Activated naive CD8-positive, alpha-beta T cell treated with anti-CD3 and anti-CD28 coated beads, Interleukin-2, amount 10 ng/mL, durations not matched to agents 7 days and 5 days (primary cell): ENCODE results near the gene ATAT1. TPM values are rescaled to one million over a fixed set of nuclear protein-coding genes. Genes with fewer than 3 reads are reported as not detected.

Source experiments
- ATAC-seq: fragments of 150-1000 bp; cut with Tn5 transposase; one replicate; pipeline ENCODE4 v1.10.0; 2021; ENCODE audit warnings: low read depth, moderate library complexity
- POLR2A ChIA-PET: fragments of 350-600 bp; sonication (Branson Sonifier 250); formaldehyde crosslinking; loops from one replicate; lab custom pipeline; 2021; ENCODE audit warnings: antibody characterized with exemption; lab: Charles Lee
- DNase-seq: peaks from one replicate; pipeline ENCODE4 v3.0.0; 2021
- H3K27ac Mint-ChIP-seq: one replicate; pipeline ENCODE4 v1.8.0; 2022; ENCODE audit warnings: mild to moderate bottlenecking, mixed read lengths
- H3K27me3 Mint-ChIP-seq: one replicate; pipeline ENCODE4 v1.8.0; 2022; ENCODE audit warnings: mild to moderate bottlenecking, moderate library complexity, mixed read lengths
- H3K36me3 Mint-ChIP-seq: one replicate; pipeline ENCODE4 v1.8.0; 2021; ENCODE audit warnings: mild to moderate bottlenecking, mixed read lengths
- H3K4me1 Mint-ChIP-seq: one replicate; pipeline ENCODE4 v1.8.0; 2021; ENCODE audit warnings: mixed read lengths
- H3K4me3 Mint-ChIP-seq: one replicate; pipeline ENCODE4 v1.8.0; 2022; ENCODE audit warnings: mild to moderate bottlenecking, moderate library complexity, mixed read lengths
- H3K9me3 Mint-ChIP-seq: one replicate; pipeline ENCODE4 v1.8.0; 2021; ENCODE audit warnings: mixed read lengths
- total RNA-seq, 2 experiments: library from RNA; stranded (reverse); gene quantifications; one replicate each; pipeline ENCODE4 v1.2.3, GENCODE V29; 2021

The ATAT1 gene
- total RNA-seq, 2 experiments from 2014 or later = 11.2 to 13.5 TPM

DNA sequence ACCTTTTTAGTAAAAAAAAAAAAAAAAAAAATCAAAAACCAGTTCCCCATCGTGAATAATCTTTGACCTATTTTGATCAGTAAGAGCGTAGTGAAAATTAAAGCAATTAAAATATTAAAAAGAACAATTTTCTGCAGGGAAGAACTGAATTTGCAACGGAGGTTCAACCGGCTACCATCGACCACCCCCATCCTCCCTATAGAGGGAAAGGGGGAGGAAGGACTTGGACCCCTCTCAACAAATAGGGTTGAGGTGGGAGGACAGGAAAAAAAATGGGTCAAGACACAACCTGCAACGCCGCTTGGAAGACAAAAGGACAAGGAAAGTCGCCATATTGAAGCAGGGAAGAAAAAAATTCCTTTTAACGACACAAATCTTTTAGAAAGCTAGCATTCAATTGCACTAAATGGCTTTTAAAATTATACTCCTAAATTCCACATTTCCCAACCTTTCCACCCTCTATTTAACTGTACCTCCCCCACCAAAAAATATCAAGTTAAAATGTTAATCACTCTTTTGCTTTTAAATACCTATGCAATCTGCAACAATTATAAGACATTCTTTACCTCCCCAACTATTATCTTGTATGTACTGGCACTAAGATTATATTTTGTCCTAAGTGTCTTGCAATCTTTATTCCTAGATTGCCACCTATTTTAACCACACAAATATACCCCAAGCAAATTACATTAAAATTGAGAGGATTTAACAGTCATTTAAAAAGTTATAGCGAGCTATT lies 11.3 kb upstream of the ATAT1 start:
- Mint-ChIP-seq H3K27ac (peak overlapping the region; percentile 98), H3K4me1 (peaks cover 43% of the 10 kb centered on the region), H3K9me3 (no peaks in the 10 kb centered on the region), H3K4me3 (peak overlapping the region; percentile 95), H3K36me3 (peaks cover 53% of the 10 kb centered on the region), H3K27me3 (no peaks in the 10 kb centered on the region)
- ATAC-seq = no peak
- no peak for DNase-seq
- POLR2A ChIA-PET = interaction anchor here (0.6 to 4.8 kb wide), 42 partner anchors 9 to 967 kb away, joined by 3 to 75 read pairs (median 4); partner anchors contain the start of genes ABCF1, ATAT1, DHX16 and FLOT1

DNA sequence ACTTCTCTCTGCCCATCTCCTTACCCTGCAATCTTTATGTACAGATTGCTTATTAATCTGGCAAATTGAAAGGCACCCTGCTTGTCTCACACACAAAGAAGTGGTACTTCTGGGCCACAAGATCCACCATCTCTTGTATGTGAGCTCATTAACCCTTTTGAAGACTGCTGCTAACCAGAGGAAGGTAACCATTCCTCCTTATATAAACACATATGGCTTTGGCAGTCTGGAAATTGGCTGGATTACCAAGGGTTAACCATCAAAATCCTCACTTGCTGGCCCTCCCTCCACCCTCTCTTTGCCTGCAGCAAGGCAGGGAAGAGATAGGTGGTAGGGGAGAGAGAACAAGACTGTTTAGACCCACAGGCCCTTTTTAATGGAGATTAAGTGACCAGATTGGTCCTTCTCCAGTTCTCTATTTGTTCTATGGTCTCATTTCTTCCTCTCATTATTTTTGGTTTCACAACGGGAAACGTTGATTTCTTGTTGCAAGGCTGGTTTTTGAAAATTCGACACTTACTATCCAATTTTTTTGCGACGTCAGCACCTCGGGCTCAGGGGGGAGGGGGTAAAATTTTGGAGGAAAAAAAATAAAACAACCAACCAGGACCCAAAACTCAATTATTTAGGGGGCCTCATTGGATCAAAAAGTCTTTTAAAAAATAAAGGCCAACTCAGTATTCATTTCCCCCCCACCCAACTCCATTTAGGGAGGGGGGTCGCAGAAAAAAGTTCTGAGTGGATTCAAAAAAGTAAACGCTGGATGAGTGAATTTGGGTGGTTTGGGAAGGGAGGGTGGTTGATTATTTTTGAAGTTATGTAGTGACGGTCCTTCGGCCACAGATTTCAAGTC lies 10.5 kb upstream of the ATAT1 start:
- DNase-seq (no peak), ATAC-seq (no peak)
- Mint-ChIP-seq H3K27ac (peak overlapping the region; percentile 98), H3K36me3 (peaks cover 55% of the 10 kb centered on the region), H3K4me3 (peak overlapping the region; percentile 95), H3K4me1 (peaks cover 39% of the 10 kb centered on the region), H3K27me3 (no peaks in the 10 kb centered on the region), H3K9me3 (no peaks in the 10 kb centered on the region)
- POLR2A ChIA-PET = interaction anchor here (0.6 to 4.8 kb wide), 20 partner anchors 10 to 161 kb away, joined by 3 to 75 read pairs (median 7); partner anchors contain the start of genes ABCF1, ATAT1, DHX16 and FLOT1

DNA sequence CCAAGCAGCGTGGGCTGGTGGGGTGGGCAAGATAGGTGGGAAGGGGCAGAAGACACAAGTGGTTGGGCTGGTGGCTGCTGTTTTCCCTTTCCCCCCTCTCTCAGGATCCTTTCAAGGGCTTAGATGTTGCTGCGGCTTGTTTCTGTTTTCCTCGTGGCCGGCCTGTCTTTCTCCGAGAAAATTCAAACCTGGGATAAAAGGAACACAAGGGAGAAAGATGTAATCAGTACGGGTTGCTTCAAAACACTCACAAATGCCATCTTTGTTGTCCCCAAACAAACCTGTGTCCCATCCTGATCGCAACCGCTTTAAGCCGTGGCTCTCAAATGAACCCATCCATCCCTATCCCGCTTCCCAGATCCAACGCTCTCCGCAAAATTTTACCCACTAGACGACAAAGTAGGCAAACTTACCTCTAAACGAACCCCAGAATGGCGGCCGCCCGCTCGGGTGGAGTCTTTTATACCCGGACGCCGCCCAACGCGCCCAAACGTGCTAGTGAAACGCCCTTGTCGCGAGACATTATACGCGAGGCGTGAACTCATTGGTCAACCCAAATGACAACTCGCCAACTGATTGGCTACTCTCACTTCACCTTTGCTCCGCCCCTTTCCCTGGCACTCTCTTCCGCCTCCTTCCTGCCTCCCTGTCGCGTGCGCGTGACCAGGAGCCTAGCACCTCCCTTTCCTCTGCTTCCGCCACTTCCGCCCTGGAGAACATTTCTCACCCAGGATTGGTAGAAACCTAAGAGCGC lies 9.7 kb upstream of the ATAT1 start, which contains the start of gene PPP1R10:
Gene PPP1R10, minus strand, starts transcription at position 433 of the 754 bp plus-strand sequence. CDS start 7,299 bp downstream, outside the sequence.
- Mint-ChIP-seq H3K4me1 (peaks cover 32% of the 10 kb centered on the region), H3K4me3 (peak within 1 kb of the TSS; percentile 95), H3K27me3 (no peaks in the 10 kb centered on the region), H3K36me3 (peaks cover 50% of the 10 kb centered on the region), H3K27ac (peak within 1 kb of the TSS; percentile 98), H3K9me3 (no peaks in the 10 kb centered on the region)
- ATAC-seq = peak; percentile 73
- DNase-seq = peak; percentile 97
- POLR2A ChIA-PET = interaction anchor here (0.6 to 2.6 kb wide), 23 partner anchors 9 to 541 kb away, joined by 3 to 25 read pairs (median 7); partner anchors contain the start of genes ABCF1, ATAT1, CCHCR1 and DHX16

DNA sequence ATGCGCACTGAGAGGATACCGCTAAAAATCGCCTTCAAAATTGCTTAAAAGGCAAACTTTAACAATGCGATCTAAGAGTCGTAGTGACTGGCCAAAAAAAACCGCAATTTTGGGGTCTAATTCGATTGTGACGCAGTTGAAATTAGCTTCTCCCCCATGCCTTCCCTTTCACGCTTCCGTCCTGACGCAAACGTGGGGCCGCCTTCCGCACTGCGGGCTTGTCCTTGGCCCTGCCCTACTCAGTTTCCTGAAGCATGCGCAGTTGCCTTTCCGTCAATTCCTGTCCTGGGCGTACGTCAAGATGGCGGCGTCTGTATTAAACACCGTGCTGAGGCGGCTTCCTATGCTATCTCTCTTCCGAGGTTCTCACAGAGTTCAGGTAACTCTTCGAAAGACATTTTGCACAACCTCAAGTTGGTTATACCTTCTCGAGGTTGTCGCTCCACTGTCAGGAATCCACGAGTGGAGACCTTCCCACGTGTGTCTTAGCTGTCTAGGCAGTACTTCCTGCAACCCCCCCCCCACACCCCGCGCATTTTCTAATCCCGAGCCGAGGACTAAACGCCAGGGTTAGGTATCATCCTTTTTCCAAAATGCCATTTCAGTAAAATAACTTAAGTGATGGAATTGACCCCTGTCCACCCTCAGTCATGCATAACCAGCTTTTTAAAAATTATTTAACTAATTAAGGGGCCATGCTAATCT lies 9.0 kb upstream of the ATAT1 start, which contains the start of gene MRPS18B:
Gene MRPS18B, plus strand, starts transcription at position 276 of the 705 bp plus-strand sequence. Its CDS starts 26 bp downstream, at position 302.
- ATAC-seq (peak; percentile 84), DNase-seq (peak; percentile 88)
- POLR2A ChIA-PET = interaction anchor here (0.6 to 2.6 kb wide), 25 partner anchors 9 to 540 kb away, joined by 3 to 25 read pairs (median 7); partner anchors contain the start of genes ABCF1, ATAT1, CCHCR1 and DHX16
- Mint-ChIP-seq H3K9me3 (no peaks in the 10 kb centered on the region), H3K27ac (peak within 1 kb of the TSS; percentile 98), H3K4me1 (peaks cover 30% of the 10 kb centered on the region), H3K27me3 (no peaks in the 10 kb centered on the region), H3K36me3 (peaks cover 51% of the 10 kb centered on the region), H3K4me3 (peak within 1 kb of the TSS; percentile 95)

DNA sequence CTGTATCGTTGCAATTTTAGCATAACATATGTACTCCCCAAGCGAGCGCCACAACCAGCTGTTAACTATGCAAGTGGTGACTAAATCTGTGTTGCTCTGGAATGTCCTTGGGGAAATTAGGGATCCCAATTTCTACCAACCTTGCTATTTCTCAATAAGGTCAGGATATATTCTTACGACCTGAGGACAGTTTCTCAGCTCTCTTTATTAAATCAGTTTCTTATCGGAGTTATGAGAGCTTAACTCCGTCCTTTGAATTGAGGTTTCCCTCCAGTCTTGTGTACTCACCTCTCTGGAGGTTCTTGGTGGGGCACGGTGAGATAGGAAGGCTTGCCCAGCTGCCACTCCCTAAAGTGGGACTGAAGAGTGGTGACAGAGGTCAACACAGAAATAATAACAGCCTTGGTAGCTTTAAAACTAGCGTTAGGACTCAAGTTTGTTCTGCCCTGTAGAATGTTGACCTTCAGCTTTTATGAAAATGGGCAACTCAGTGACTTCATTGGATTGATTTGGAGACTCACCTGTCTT lies 8.3 kb upstream of the ATAT1 start:
- Mint-ChIP-seq H3K27ac (peak overlapping the region; percentile 98), H3K4me1 (peaks cover 27% of the 10 kb centered on the region), H3K9me3 (no peaks in the 10 kb centered on the region), H3K27me3 (no peaks in the 10 kb centered on the region), H3K4me3 (peak overlapping the region; percentile 95), H3K36me3 (peaks cover 50% of the 10 kb centered on the region)
- ATAC-seq = no peak
- POLR2A ChIA-PET = interaction anchor here (0.9 to 2.6 kb wide), 19 partner anchors 8 to 127 kb away, joined by 3 to 25 read pairs (median 8); partner anchors contain the start of genes ABCF1, ATAT1, DHX16 and GNL1
- DNase-seq = no peak

DNA sequence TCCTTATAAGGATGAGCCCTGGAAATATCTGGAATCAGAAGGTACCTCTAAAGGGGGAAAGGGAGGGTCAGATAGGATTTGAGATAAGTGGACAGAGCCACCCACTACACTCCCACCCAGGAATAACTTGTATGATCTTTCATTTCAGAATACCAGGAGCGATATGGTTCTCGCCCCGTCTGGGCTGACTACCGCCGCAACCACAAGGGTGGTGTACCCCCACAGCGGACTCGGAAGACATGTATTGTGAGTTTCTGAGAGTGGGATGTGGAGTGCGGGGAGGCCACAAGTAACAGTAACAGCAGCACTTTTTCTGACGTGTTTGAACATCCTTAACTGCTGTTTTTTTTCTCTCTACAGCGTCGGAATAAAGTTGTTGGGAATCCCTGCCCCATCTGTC lies 7.1 kb upstream of the ATAT1 start:
- no peaks in the 10 kb centered on the region for H3K27me3 Mint-ChIP-seq
- ATAC-seq (no peak), DNase-seq (no peak)
- H3K27ac Mint-ChIP-seq = peak overlapping the region; percentile 98
- no peaks in the 10 kb centered on the region for H3K9me3 Mint-ChIP-seq
- peaks cover 43% of the 10 kb centered on the region for H3K36me3 Mint-ChIP-seq
- POLR2A ChIA-PET = interaction anchor here (0.6 to 2.6 kb wide), 2 partner anchors 61 to 65 kb away, joined by 3 to 13 read pairs; no protein-coding TSS in a partner anchor
- peak overlapping the region; percentile 95 for H3K4me3 Mint-ChIP-seq
- peaks cover 18% of the 10 kb centered on the region for H3K4me1 Mint-ChIP-seq

DNA sequence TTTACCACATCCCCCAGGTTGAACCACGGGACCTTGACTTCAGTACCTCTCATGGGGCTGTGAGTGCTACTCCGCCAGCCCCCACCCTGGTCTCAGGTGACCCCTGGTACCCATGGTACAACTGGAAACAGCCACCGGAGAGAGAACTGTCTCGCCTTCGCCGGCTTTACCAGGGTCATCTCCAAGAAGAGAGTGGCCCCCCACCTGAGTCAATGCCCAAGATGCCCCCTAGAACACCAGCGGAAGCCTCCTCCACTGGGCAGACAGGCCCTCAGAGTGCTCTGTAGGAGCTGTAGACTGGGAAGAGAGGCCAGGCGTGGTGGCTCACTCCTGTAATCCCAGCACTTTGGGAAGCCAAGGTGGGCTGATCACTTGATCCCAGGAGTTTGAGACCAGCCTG lies 1.2 kb upstream of the ATAT1 start:
- Mint-ChIP-seq H3K27me3 (no peaks in the 10 kb centered on the region), H3K4me3 (no peak overlapping the region), H3K27ac (no peak overlapping the region), H3K9me3 (no peaks in the 10 kb centered on the region), H3K36me3 (peaks cover 22% of the 10 kb centered on the region), H3K4me1 (peaks cover 19% of the 10 kb centered on the region)
- DNase-seq (no peak), ATAC-seq (no peak)
- POLR2A ChIA-PET = interaction anchor here (1.2 to 1.7 kb wide), 4 partner anchors 10 to 105 kb away, joined by 3 to 12 read pairs (median 4); partner anchors contain the start of gene DHX16

DNA sequence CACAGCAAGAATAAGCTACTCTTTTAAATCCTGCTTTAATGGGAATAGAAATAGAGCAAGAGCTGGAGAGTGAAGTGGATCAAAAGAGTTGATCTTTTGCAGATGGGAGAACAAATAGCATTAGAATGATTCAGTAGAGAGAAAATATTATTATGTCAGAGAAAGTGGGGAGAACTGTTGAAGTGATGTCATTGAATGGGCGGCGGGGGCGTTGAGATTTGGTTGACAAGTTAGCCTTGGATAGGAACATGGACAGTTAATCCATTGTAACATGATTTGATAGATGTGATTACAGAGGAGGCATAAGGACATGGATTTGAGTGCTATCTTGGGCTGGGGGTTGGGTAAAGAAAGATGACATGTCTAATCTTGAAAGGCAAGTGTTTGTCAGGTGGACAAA lies 9.2 kb downstream of the ATAT1 start:
- H3K27me3 Mint-ChIP-seq = no peaks in the 10 kb centered on the region
- ATAC-seq = no peak
- no peak for DNase-seq
- no peak overlapping the region for H3K27ac Mint-ChIP-seq
- POLR2A ChIA-PET = no interaction called here
- H3K36me3 Mint-ChIP-seq = peaks cover 23% of the 10 kb centered on the region
- peaks cover 4% of the 10 kb centered on the region for H3K4me1 Mint-ChIP-seq
- H3K4me3 Mint-ChIP-seq = no peak overlapping the region
- H3K9me3 Mint-ChIP-seq = no peaks in the 10 kb centered on the region

DNA sequence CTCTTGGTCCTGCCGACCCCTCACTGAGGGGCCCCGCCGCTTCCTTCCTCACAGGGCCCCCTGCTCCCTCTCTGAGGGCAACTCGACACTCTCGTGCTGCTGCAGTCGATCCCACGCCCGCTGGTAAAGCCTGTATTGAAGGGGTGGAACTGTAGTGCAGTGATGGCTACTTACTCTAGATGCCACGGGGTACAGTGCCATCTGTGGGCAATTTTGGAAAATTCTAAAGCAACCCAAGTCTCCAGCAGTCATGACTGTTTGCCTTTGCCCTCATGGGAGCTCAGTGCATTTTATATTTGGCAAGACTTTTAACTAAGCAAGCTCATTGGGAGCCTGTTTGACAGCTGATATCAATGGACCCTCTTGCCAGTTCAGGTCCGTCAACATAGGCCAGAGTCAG lies 13.8 kb downstream of the ATAT1 start:
- Mint-ChIP-seq H3K27ac (peak overlapping the region; percentile 89), H3K27me3 (no peaks in the 10 kb centered on the region), H3K9me3 (no peaks in the 10 kb centered on the region), H3K4me3 (no peak overlapping the region), H3K36me3 (peaks cover 14% of the 10 kb centered on the region), H3K4me1 (peaks cover 20% of the 10 kb centered on the region)
- POLR2A ChIA-PET = interaction anchor here (1.1 to 1.8 kb wide), 7 partner anchors 9 to 39 kb away, joined by 3 to 9 read pairs (median 5); partner anchors contain the start of genes ATAT1, MRPS18B and PPP1R10
- ATAC-seq = no peak
- DNase-seq = no peak

DNA sequence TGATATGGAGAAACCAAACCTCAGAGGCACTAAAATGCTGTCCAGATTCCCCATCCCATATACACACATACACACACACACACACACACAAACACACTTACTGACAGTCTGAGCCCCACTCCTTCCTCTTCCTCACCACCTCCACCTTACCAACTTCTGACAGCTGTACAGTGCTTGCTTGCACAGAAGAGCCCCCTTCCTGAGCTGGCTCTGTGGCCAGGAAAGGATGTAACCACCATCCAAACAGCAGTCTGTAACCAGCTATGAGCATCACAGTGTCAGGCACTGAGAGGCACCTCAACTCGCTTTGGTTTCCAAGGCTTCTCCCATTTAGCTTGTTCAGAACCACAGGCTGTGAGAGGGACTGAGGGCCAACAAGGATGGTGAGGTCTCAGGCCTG lies 14.4 kb downstream of the ATAT1 start:
- H3K4me1 Mint-ChIP-seq = peaks cover 25% of the 10 kb centered on the region
- peak overlapping the region; percentile 42 for H3K4me3 Mint-ChIP-seq
- ATAC-seq = peak; percentile 98
- H3K9me3 Mint-ChIP-seq = no peaks in the 10 kb centered on the region
- peaks cover 13% of the 10 kb centered on the region for H3K36me3 Mint-ChIP-seq
- H3K27ac Mint-ChIP-seq = peak overlapping the region; percentile 89
- POLR2A ChIA-PET = interaction anchor here (1.0 to 1.8 kb wide), 8 partner anchors 8 to 38 kb away, joined by 3 to 9 read pairs (median 5); partner anchors contain the start of genes ATAT1, MRPS18B and PPP1R10
- DNase-seq = peak; percentile 38
- H3K27me3 Mint-ChIP-seq = no peaks in the 10 kb centered on the region

DNA sequence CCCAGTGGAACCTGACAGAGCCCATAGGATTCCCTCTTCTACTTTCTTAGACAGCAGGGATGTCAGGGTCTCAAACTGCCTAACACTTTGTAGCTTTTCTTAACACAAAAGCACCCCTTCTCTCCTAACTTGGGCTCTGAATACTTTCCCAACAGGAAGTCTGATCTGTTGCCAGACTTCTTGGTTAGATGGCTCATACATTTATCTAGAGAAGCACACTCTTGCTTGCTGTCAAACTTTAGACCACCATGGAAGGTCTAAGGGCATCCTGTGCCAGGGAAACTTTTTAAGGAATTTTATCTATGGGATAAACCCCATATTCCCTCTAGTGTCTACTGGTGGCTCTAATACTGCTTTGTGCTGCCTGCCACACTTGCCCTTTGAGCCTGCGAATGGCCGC lies 17.0 kb downstream of the ATAT1 start:
- no peak for ATAC-seq
- Mint-ChIP-seq H3K4me1 (peaks cover 39% of the 10 kb centered on the region), H3K4me3 (no peak overlapping the region), H3K36me3 (peaks cover 15% of the 10 kb centered on the region), H3K27ac (no peak overlapping the region), H3K9me3 (no peaks in the 10 kb centered on the region), H3K27me3 (no peaks in the 10 kb centered on the region)
- POLR2A ChIA-PET = interaction anchor here (0.5 to 0.6 kb wide), 2 partner anchors 77 to 126 kb away, joined by 3 read pairs; no protein-coding TSS in a partner anchor
- no peak for DNase-seq
